H1 (cell line): ENCODE results near the gene DOCK6. TPM values are rescaled to one million over a fixed set of nuclear protein-coding genes. Genes with fewer than 3 reads are reported as not detected.

ENCODE experiments used
- CBX8 ChIP-seq: fragments of 300-800, 300-1000 bp; sonication (generic); IDR thresholded peaks from 2 replicates; pipeline ENCODE4 v1.7.1; 2016; ENCODE audit warnings: low read depth, low read length, borderline replicate concordance
- CEBPB ChIP-seq: IDR thresholded peaks from 2 replicates; pipeline ENCODE4 v1.6.1; 2012; ENCODE audit warnings: low read depth, low read length
- RXRA ChIP-seq: IDR thresholded peaks from 2 replicates; pipeline ENCODE4 v1.6.1; 2011; ENCODE audit warnings: low read depth, mild to moderate bottlenecking, low read length, moderate library complexity; ENCODE audit not compliant: insufficient read depth
- SAP30 ChIP-seq: fragments of 300-600 bp; sonication (generic); IDR thresholded peaks from 2 replicates; pipeline ENCODE4 v1.7.1; 2012; ENCODE audit warnings: low read length, moderate library complexity, mild to moderate bottlenecking, inconsistent platforms; ENCODE audit not compliant: insufficient read depth, insufficient replicate concordance
- TBP ChIP-seq: IDR thresholded peaks from 2 replicates; pipeline ENCODE4 v1.6.1; 2011; ENCODE audit warnings: low read depth, low read length, improper control_type of control experiment
- polyA plus RNA-seq, 7 experiments: library from polyadenylated mRNA; depleted of rRNA in 3 of 7; stranded (reverse) in 5 of 7; unstranded in 2 of 7; fragments of >200 nt in 5 of 7; fragments of 200-250 nt in 2 of 7; gene quantifications; 1 replicate in 5 of 7; 2 replicates in 1 of 7; 4 replicates in 1 of 7; pipeline versions ENCODE4 v1.2.1 to v1.2.3, GENCODE V29; 2011 to 2013; ENCODE audit warnings: missing spikeins in 2 of 7, mixed read lengths in 2 of 7
- total RNA-seq: library from RNA; stranded (reverse); fragmentation: NEBNext Ultra II Directional; extraction: Animal tissue kit (Norgen Biotek cat#: 25700); gene quantifications from 2 replicates; pipeline ENCODE4 v1.2.1, GENCODE V29; 2021

The DOCK6 gene
- total and polyA plus RNA-seq, 2 of the 8 experiments (the other 6 are each of a cell fraction or from before 2014, with no cell fraction given) = 25.5 to 54.7 TPM

DNA sequence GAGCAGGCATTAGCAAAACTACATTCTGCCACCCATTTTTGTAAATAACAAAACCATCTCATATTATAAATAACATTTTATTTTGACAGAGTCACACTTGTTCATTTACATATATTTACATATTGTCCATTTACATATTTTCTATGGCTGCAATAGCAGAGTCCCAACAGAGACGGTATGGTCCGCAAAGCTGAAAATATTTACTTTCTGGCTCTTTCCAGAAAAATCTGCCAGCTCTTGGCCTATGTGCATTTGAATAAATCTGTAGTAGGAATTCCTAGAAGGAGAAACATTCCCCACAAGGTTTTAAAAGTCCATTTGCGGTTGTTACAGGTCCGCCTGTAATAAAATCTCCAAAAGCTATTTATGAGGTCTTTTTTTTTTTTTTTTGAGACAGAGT is 27.9 kb upstream of the DOCK6 start (continued):
- TF ChIP-seq RXRA = no peak
- TF ChIP-seq CEBPB = no peak
- TF ChIP-seq SAP30 = no peak
- TF ChIP-seq TBP = no peak
- TF ChIP-seq CBX8 = no peak
